HEK293 (cell line): ENCODE measurements around the gene P3H4.

ENCODE experiments used
- CTCF ChIP-seq: fragments of 450-650 bp; formaldehyde crosslinking; IDR thresholded peaks from 2 replicates; pipeline ENCODE4 v1.5.1; 2016; ENCODE audit warnings: missing biosample characterization, missing genetic modification characterization
- ZNF280D ChIP-seq: fragments of 450-650 bp; formaldehyde crosslinking; IDR thresholded peaks from 2 replicates; pipeline ENCODE4 v1.5.1; 2016; ENCODE audit warnings: missing biosample characterization, missing genetic modification characterization
- ZNF350 ChIP-seq: fragments of 450-650 bp; formaldehyde crosslinking; IDR thresholded peaks from 2 replicates; pipeline ENCODE4 v1.5.0; 2017; ENCODE audit warnings: missing biosample characterization, mild to moderate bottlenecking, missing genetic modification characterization
- ZNF501 ChIP-seq: fragments of 450-650 bp; formaldehyde crosslinking; IDR thresholded peaks from 2 replicates; pipeline ENCODE4 v1.5.1; 2016; ENCODE audit warnings: missing biosample characterization, missing genetic modification characterization

GRCh38 chr17:41779954-41780353 is 31.8 kb downstream of the P3H4 start:
- TF ChIP-seq ZNF280D (tag by site-specific recombination) (no peak), ZNF350 (tag by site-specific recombination) (no peak), ZNF501 (tag by site-specific recombination) (no peak), CTCF (tag by site-specific recombination) (no peak)
